Mucosa of descending colon (tissue), 3 donors: ENCODE results near the gene TMEM132C. TPM values are rescaled to one million over a fixed set of nuclear protein-coding genes. Genes with fewer than 3 reads are reported as not detected.

Source experiments
- ATAC-seq: fragments of 200-7000 bp; cut with Tn5 transposase; one replicate; pipeline ENCODE4 v1.9.1; 2020; ENCODE audit warnings: mild to moderate bottlenecking, moderate library complexity
- DNase-seq, 3 donors: peaks; one replicate each; pipeline ENCODE4 v3.0.0-alpha.2; 2020
- H3K36me3 ChIP-seq: fragments of 200-600 bp; one replicate; pipeline ENCODE4 v1.8.0; 2021; ENCODE audit warnings: low read depth, mild to moderate bottlenecking
- H3K4me1 ChIP-seq: fragments of 200-600 bp; one replicate; pipeline ENCODE4 v1.8.0; 2021; ENCODE audit warnings: low read depth, mild to moderate bottlenecking
- H3K4me3 ChIP-seq: fragments of 200-600 bp; one replicate; pipeline ENCODE4 v1.8.0; 2021; ENCODE audit warnings: mild to moderate bottlenecking
- H3K9me3 ChIP-seq: fragments of 200-600 bp; one replicate; pipeline ENCODE4 v1.8.0; 2021; ENCODE audit warnings: mild to moderate bottlenecking
- CTCF ChIP-seq: fragments of 200-600 bp; IDR thresholded peaks from one replicate; pipeline ENCODE4 v1.8.0; 2022; ENCODE audit warnings: antibody characterized with exemption, mild to moderate bottlenecking
- intact Hi-C, 2 donors: fragments of 100-400 bp; cut with DNase I in 1 of 2; cut with micrococcal nuclease in 1 of 2; formaldehyde crosslinking; loops; one replicate each; pipeline versions ENCODE4 v1.11.0 to v1.11.1; 2022; cut with DNase I, micrococcal nuclease
- total RNA-seq, 3 donors: library from RNA; stranded (reverse); fragmentation: NEBNext Ultra II Directional in 2 of 3; extraction: Animal tissue kit (Norgen Biotek cat#: 25700) in 2 of 3; gene quantifications; one replicate each; pipeline versions ENCODE4 v1.2.1 to v1.2.4, GENCODE V29; 2021 to 2023
- donor health status: DM: no; HTN: no; CAD: no; lungs with moderate emphysema.
- donor health status: DM: no; HTN: no; CAD: no.
- donor health status: DM: no; HTN: yes; CAD: no.

The TMEM132C gene
- total RNA-seq, 3 donors from 2014 or later = 0.23 to 2.4 (median 1.2) TPM

- H3K36me3 ChIP-seq = no peaks in the 10 kb centered on the region
These were observed 135.7 kb downstream of the TMEM132C start for GRCh38 chr12:128402486-128403243.

GRCh38 chr12:128408669-128409068, 141.7 kb downstream of the TMEM132C start:
- ATAC-seq (no peak), DNase-seq (no peak)
- intact Hi-C loops = no loop called here
- Histone ChIP-seq H3K9me3 (no peaks in the 10 kb centered on the region), H3K4me1 (no peaks in the 10 kb centered on the region), H3K36me3 (no peaks in the 10 kb centered on the region), H3K4me3 (no peak overlapping the region)
- no peak for TF ChIP-seq CTCF

More at GRCh38 chr12:128402486-128403243, 135.7 kb downstream of the TMEM132C start:
- ATAC-seq (no peak), DNase-seq (no peak)
- no peak for TF ChIP-seq CTCF
- Histone ChIP-seq H3K4me3 (no peak overlapping the region), H3K4me1 (no peaks in the 10 kb centered on the region), H3K9me3 (no peaks in the 10 kb centered on the region)
- intact Hi-C loops = no loop called here

- no peak for TF ChIP-seq CTCF
- H3K36me3 ChIP-seq = no peaks in the 10 kb centered on the region
- no peaks in the 10 kb centered on the region for H3K4me1 ChIP-seq
- intact Hi-C loops = no loop called here
- H3K4me3 ChIP-seq = no peak overlapping the region
- DNase-seq (no peak), ATAC-seq (no peak)
- no peaks in the 10 kb centered on the region for H3K9me3 ChIP-seq
These were observed 148.1 kb downstream of the TMEM132C start for GRCh38 chr12:128415036-128415560.

- Histone ChIP-seq H3K36me3 (no peaks in the 10 kb centered on the region), H3K4me3 (no peak overlapping the region), H3K4me1 (no peaks in the 10 kb centered on the region), H3K9me3 (no peaks in the 10 kb centered on the region)
- no peak for DNase-seq
- intact Hi-C loops = no loop called here
- no peak for TF ChIP-seq CTCF
- ATAC-seq = no peak
These were observed 152.0 kb downstream of the TMEM132C start for GRCh38 chr12:128418944-128419343.

GRCh38 chr12:128420163-128420562, 153.2 kb downstream of the TMEM132C start:
- DNase-seq (no peak), ATAC-seq (no peak)
- intact Hi-C loops = no loop called here
- Histone ChIP-seq H3K9me3 (no peaks in the 10 kb centered on the region), H3K4me3 (no peak overlapping the region), H3K4me1 (no peaks in the 10 kb centered on the region), H3K36me3 (no peaks in the 10 kb centered on the region)
- no peak for TF ChIP-seq CTCF
